ENCODE data around the gene ART4.

ART4 gene

GRCh38 chr12:14803830-14804160, 39.5 kb downstream of the ART4 start:
- H3K4me1 ChIP-seq (ENCODE audit: low read length): peaks cover 19% of the 10 kb centered on the region
- H3K4me2 ChIP-seq (ENCODE audit: low read length): peak overlapping the region; percentile 88
- H3K9ac ChIP-seq (ENCODE audit: low read length): peak overlapping the region; percentile 85
- no peak for TF ChIP-seq CTCF (IDR thresholded peaks at IDR 0.05; ENCODE audit: low read depth, low read length)
- TF ChIP-seq EZH2phosphoT487 (IDR thresholded peaks at IDR 0.05; ENCODE audit: low read depth): no peak
- peaks cover 10% of the 10 kb centered on the region for H3K36me3 ChIP-seq (replicated peaks; ENCODE audit: low read depth, low read length)
- H3K27ac ChIP-seq (ENCODE audit: low read length): peak overlapping the region; percentile 54
- H3K4me3 ChIP-seq (ENCODE audit: low read length): peak overlapping the region; percentile 92
- H4K20me1 ChIP-seq (ENCODE audit: insufficient read depth, low read length): peaks cover 13% of the 10 kb centered on the region; the same call in 1 of the 2 replicates
- H3K27me3 ChIP-seq (ENCODE audit: low read depth, low read length): no peaks in the 10 kb centered on the region
- peak overlapping the region; percentile 92 for H2AFZ ChIP-seq (ENCODE audit: low read depth, low read length)
- no peaks in the 10 kb centered on the region for H3K9me3 ChIP-seq (ENCODE audit: insufficient read depth, low read length)
- H3K79me2 ChIP-seq (ENCODE audit: low read length): peaks cover 52% of the 10 kb centered on the region

GRCh38 chr12:14803011-14803829, 40.1 kb downstream of the ART4 start, which contains the start of the genes C12orf60 and WBP11:
Gene C12orf60 (plus strand): TSS chr12:14803670. CDS start chr12:14822936, 19,266 bp downstream.
Gene WBP11 (minus strand): TSS chr12:14803478. CDS start chr12:14801383, 2,095 bp downstream.
- peaks cover 15% of the 10 kb centered on the region for H3K36me3 ChIP-seq (replicated peaks; ENCODE audit: low read depth, low read length)
- peaks cover 13% of the 10 kb centered on the region; the same call in 1 of the 2 replicates for H4K20me1 ChIP-seq (ENCODE audit: insufficient read depth, low read length)
- no peaks in the 10 kb centered on the region for H3K27me3 ChIP-seq (ENCODE audit: low read depth, low read length)
- H3K4me3 ChIP-seq (ENCODE audit: low read length): peak within 1 kb of the TSS; percentile 92
- peaks cover 56% of the 10 kb centered on the region for H3K79me2 ChIP-seq (ENCODE audit: low read length)
- peak within 1 kb of the TSS; percentile 92 for H2AFZ ChIP-seq (ENCODE audit: low read depth, low read length)
- H3K9me3 ChIP-seq (ENCODE audit: insufficient read depth, low read length): no peaks in the 10 kb centered on the region
- H3K4me2 ChIP-seq (ENCODE audit: low read length): peak within 1 kb of the TSS; percentile 88
- H3K9ac ChIP-seq (ENCODE audit: low read length): peak within 1 kb of the TSS; percentile 89
- TF ChIP-seq CTCF (IDR thresholded peaks at IDR 0.05; ENCODE audit: low read depth, low read length) (no peak), EZH2phosphoT487 (IDR thresholded peaks at IDR 0.05; ENCODE audit: low read depth) (no peak)
- H3K27ac ChIP-seq (ENCODE audit: low read length): peak within 1 kb of the TSS; percentile 58
- peaks cover 19% of the 10 kb centered on the region for H3K4me1 ChIP-seq (ENCODE audit: low read length)

- Histone ChIP-seq H3K79me2 (ENCODE audit: low read length) (peaks cover 59% of the 10 kb centered on the region), H3K9ac (ENCODE audit: low read length) (peak overlapping the region; percentile 89), H2AFZ (ENCODE audit: low read depth, low read length) (no peak overlapping the region), H3K4me3 (ENCODE audit: low read length) (peak overlapping the region; percentile 92), H3K36me3 (replicated peaks; ENCODE audit: low read depth, low read length) (peaks cover 17% of the 10 kb centered on the region), H3K27me3 (ENCODE audit: low read depth, low read length) (no peaks in the 10 kb centered on the region), H3K4me2 (ENCODE audit: low read length) (peak overlapping the region; percentile 86), H3K9me3 (ENCODE audit: insufficient read depth, low read length) (no peaks in the 10 kb centered on the region), H4K20me1 (ENCODE audit: insufficient read depth, low read length) (peaks cover 13% of the 10 kb centered on the region; the same call in 1 of the 2 replicates), H3K27ac (ENCODE audit: low read length) (peak overlapping the region; percentile 58), H3K4me1 (ENCODE audit: low read length) (peaks cover 19% of the 10 kb centered on the region)
- no peak for TF ChIP-seq CTCF (IDR thresholded peaks at IDR 0.05; ENCODE audit: low read depth, low read length)
- no peak for TF ChIP-seq EZH2phosphoT487 (IDR thresholded peaks at IDR 0.05; ENCODE audit: low read depth)
Measured at GRCh38 chr12:14802721-14803010, 40.7 kb downstream of the ART4 start.

- TF ChIP-seq EZH2phosphoT487 (IDR thresholded peaks at IDR 0.05; ENCODE audit: low read depth) (no peak), CTCF (IDR thresholded peaks at IDR 0.05; ENCODE audit: low read depth, low read length) (no peak)
- Histone ChIP-seq H3K9me3 (ENCODE audit: insufficient read depth, low read length) (no peaks in the 10 kb centered on the region), H2AFZ (ENCODE audit: low read depth, low read length) (no peak overlapping the region), H4K20me1 (ENCODE audit: insufficient read depth, low read length) (peaks cover 13% of the 10 kb centered on the region; the same call in 1 of the 2 replicates), H3K27ac (ENCODE audit: low read length) (no peak overlapping the region), H3K4me2 (ENCODE audit: low read length) (peak overlapping the region; percentile 86), H3K36me3 (replicated peaks; ENCODE audit: low read depth, low read length) (peaks cover 21% of the 10 kb centered on the region), H3K79me2 (ENCODE audit: low read length) (peaks cover 59% of the 10 kb centered on the region), H3K27me3 (ENCODE audit: low read depth, low read length) (no peaks in the 10 kb centered on the region), H3K4me1 (ENCODE audit: low read length) (peaks cover 19% of the 10 kb centered on the region), H3K4me3 (ENCODE audit: low read length) (peak overlapping the region; percentile 92), H3K9ac (ENCODE audit: low read length) (peak overlapping the region; percentile 89)
Measured at GRCh38 chr12:14802247-14802646, 41.1 kb downstream of the ART4 start.

All from OCI-LY3 (cell line).